ENCODE measurements around the gene TTC31. TPM values are rescaled to one million over a fixed set of nuclear protein-coding genes. Genes with fewer than 3 reads are reported as not detected.
"Not testable (repeated sequence)": the region's sequence is repeated elsewhere in the genome, so short reads cannot be mapped to it uniquely, and the experiment has no call there.

The TTC31 gene
- total RNA-seq, 1 donor from 2014 or later: 5.0 TPM

GRCh38 chr2:74457129-74457548 is 25.7 kb upstream of the TTC31 start:
- DNase-seq (ENCODE audit: low read depth in 2 of 2): peak in 1 of 2 donors; percentile 46

GRCh38 chr2:74457549-74458131 is 25.2 kb upstream of the TTC31 start:
- peak in 1 of 2 donors; percentile 76 for DNase-seq (ENCODE audit: low read depth in 2 of 2)

- DNase-seq (ENCODE audit: low read depth in 2 of 2): peak; percentile 100
These were observed 24.5 kb upstream of the TTC31 start, which contains the start of gene WBP1 for GRCh38 chr2:74458132-74458937. TSS of gene WBP1 (plus strand) at chr2:74458438. CDS start at chr2:74458603, 165 bp downstream.

GRCh38 chr2:74458938-74459363 is 23.9 kb upstream of the TTC31 start:
- peak in 1 of 2 donors; percentile 17 for DNase-seq (ENCODE audit: low read depth in 2 of 2)

GRCh38 chr2:74459503-74460118 is 23.3 kb upstream of the TTC31 start:
- DNase-seq (ENCODE audit: low read depth in 2 of 2): not testable (repeated sequence)

- DNase-seq (ENCODE audit: low read depth in 2 of 2): not testable (repeated sequence)
These were observed 22.7 kb upstream of the TTC31 start for GRCh38 chr2:74460187-74460586.

GRCh38 chr2:74461187-74462053 is 21.5 kb upstream of the TTC31 start:
- no peak for DNase-seq (ENCODE audit: low read depth in 2 of 2)

GRCh38 chr2:74462054-74462785 is 20.7 kb upstream of the TTC31 start:
- no peak for DNase-seq (ENCODE audit: low read depth in 2 of 2)

GRCh38 chr2:74462786-74463105 is 20.1 kb upstream of the TTC31 start:
- no peak for DNase-seq (ENCODE audit: low read depth in 2 of 2)

- peak in 1 of 2 donors; percentile 21 for DNase-seq (ENCODE audit: low read depth in 2 of 2)
These were observed 18.5 kb upstream of the TTC31 start for GRCh38 chr2:74464406-74464805.

GRCh38 chr2:74470742-74471141 is 12.1 kb upstream of the TTC31 start:
- DNase-seq (ENCODE audit: low read depth in 2 of 2): not testable (repeated sequence)

- no peak for DNase-seq (ENCODE audit: low read depth in 2 of 2)
These were observed 11.4 kb upstream of the TTC31 start for GRCh38 chr2:74471332-74472065.

- DNase-seq (ENCODE audit: low read depth in 2 of 2): peak; percentile 95
These were observed 10.6 kb upstream of the TTC31 start, which contains the start of gene MRPL53 for GRCh38 chr2:74472086-74472944. TSS of gene MRPL53 (minus strand) at chr2:74472680. CDS start at chr2:74472660, 20 bp downstream.

GRCh38 chr2:74472945-74473258 is 10.0 kb upstream of the TTC31 start:
- no peak for DNase-seq (ENCODE audit: low read depth in 2 of 2)

- DNase-seq (ENCODE audit: low read depth in 2 of 2): no peak
These were observed 8.4 kb upstream of the TTC31 start for GRCh38 chr2:74474481-74474880.

- peak; percentile 25 to 27 for DNase-seq (ENCODE audit: low read depth in 2 of 2)
These were observed 8.0 kb upstream of the TTC31 start for GRCh38 chr2:74474899-74475298.

GRCh38 chr2:74481431-74481830 is 1.4 kb upstream of the TTC31 start:
- no peak for DNase-seq (ENCODE audit: low read depth in 2 of 2)

GRCh38 chr2:74481961-74482800 is 700 bp upstream of the TTC31 start:
- peak; percentile 30 to 70 for DNase-seq (ENCODE audit: low read depth in 2 of 2)
